ENCODE measurements around the gene LOXHD1. TPM values are rescaled to one million over a fixed set of nuclear protein-coding genes. Genes with fewer than 3 reads are reported as not detected.

Gene LOXHD1
- 0.31 TPM for total RNA-seq

GRCh38 chr18:46657115-46657955, at the start of gene LOXHD1:
TSS of gene LOXHD1 (minus strand) at chr18:46657220. CDS start at chr18:46657033, 187 bp downstream.

Other genes starting within 250 kb of the LOXHD1 start
- gene ST8SIA5, start 99.8 kb upstream of the LOXHD1 start, total RNA-seq: 31.9 TPM